ENCODE data around the gene PAF1. TPM values are rescaled to one million over a fixed set of nuclear protein-coding genes. Genes with fewer than 3 reads are reported as not detected.
"Not testable (repeated sequence)": the region's sequence is repeated elsewhere in the genome, so short reads cannot be mapped to it uniquely, and the experiment has no call there.

Gene PAF1
- total RNA-seq, 1 donor from 2014 or later = 34.5 TPM

GRCh38 chr19:39397360-39398296 lies 6.7 kb upstream of the PAF1 start:
- ATAC-seq = peak; percentile 85
- intact Hi-C loops (cut with DNase I) = loop anchor here (1.0 to 5.0 kb wide), 2 partner anchors 14 to 135 kb away; partner anchors contain the start of gene EID2B

DNA sequence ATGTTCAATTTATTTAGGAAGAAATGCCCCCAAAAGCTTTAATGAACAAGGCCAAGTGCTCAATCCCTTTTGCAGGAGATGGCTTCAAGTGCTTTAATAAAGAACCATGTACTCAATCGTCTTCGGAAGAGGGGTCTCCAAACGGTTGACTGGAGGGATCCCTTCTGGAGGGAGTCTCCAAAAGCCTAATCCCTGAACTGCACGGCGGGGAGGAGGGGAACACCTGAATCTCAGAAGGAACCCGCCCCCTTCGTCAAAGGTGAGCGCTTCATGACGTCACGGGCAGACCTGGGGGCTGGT lies 505 bp downstream of the PAF1 start:
- no peak for ATAC-seq
- DNase-seq (ENCODE audit: missing footprints) = no peak
- intact Hi-C loops (cut with DNase I) = loop anchor here (5.0 kb wide), 2 partner anchors 42 to 48 kb away; partner anchors contain the start of gene SAMD4B

More at GRCh38 chr19:39397360-39398296, 6.7 kb upstream of the PAF1 start:
- peak; percentile 96 for DNase-seq (ENCODE audit: missing footprints)

- intact Hi-C loops (cut with DNase I) = loop anchor here (5.0 kb wide), 2 partner anchors 42 to 48 kb away; partner anchors contain the start of gene SAMD4B
- no peak for DNase-seq (ENCODE audit: missing footprints)
Measured at GRCh38 chr19:39389631-39390414, 1.1 kb downstream of the PAF1 start.

DNA sequence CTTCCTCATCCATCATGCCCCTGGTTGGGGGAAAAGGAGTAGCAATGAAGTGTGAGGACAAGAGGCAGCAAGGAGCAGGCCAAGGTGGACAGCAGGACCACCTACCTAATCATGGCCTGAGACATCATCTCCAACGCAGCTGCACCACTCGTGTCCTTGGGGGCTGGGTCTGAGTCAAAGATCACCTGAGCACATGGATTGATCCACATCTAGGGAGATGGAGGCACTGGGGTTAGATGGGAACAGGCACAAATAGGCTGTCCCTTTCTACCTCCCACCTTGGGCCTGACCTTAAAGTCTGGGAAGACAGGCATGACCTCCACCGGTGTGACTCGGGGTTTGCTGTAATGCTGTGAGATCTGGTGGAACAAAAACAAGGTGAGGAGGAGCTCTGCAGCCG lies 2.2 kb downstream of the PAF1 start:
- ATAC-seq = no peak
- no peak for DNase-seq (ENCODE audit: missing footprints)
- intact Hi-C loops (cut with DNase I) = no loop called here

More at GRCh38 chr19:39389631-39390414, 1.1 kb downstream of the PAF1 start:
- no peak for ATAC-seq

- ATAC-seq = no peak
- DNase-seq (ENCODE audit: missing footprints) = peak; percentile 59
- intact Hi-C loops (cut with DNase I) = no loop called here
Measured at GRCh38 chr19:39386557-39386956, 4.3 kb downstream of the PAF1 start.

DNA sequence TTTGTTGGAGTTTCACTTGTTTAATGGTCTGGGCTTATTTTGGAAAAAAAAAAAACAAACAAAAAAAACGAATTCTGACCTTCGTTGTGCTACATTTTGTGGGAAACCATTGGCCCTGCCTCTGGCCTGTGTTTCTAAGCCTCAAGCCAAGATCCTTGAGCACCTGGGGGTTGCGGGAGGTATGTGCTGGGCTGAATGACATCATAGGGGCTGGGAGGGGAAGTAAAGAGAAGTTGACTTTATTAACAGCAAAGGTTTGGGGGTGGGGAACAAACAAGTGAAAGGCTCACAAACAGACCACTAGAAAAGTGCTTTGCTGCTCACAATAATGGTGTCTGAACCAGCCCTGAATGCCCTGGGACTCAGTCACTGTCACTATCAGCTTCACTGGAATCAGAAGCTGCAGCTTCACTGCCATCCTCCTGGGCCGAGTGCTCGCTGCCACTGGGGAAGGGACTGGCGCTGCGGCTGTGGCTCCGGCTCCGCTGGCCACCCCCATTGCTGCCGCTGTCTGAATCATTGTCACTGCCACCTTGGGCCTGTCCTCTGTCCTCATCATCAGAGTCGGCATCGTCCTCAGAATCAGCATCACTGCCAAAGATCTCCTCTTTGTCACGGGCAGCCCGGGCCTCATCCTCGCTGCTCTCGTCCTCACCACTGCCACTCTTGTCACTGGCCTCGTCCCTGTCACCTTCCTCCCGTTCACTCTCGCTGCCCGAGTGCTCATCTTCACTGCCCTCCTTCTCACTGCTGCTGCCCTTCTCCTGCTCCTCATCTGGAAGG lies 5.1 kb downstream of the PAF1 start:
- intact Hi-C loops (cut with DNase I) = loop anchor here (2.0 kb wide), 1 partner anchor 35 kb away; no protein-coding TSS in a partner anchor
- ATAC-seq (no peak), DNase-seq (ENCODE audit: missing footprints) (peak; percentile 9)

- intact Hi-C loops (cut with DNase I) = loop anchor here (2.0 kb wide), 1 partner anchor 34 kb away; no protein-coding TSS in a partner anchor
- DNase-seq (ENCODE audit: missing footprints) (no peak), ATAC-seq (peak; percentile 17)
Measured at GRCh38 chr19:39384839-39385568, 5.9 kb downstream of the PAF1 start.

GRCh38 chr19:39382991-39383828 lies 7.7 kb downstream of the PAF1 start:
- DNase-seq (ENCODE audit: missing footprints) = peak; percentile 31
- intact Hi-C loops (cut with DNase I) = no loop called here
- no peak for ATAC-seq

- intact Hi-C loops (cut with DNase I) = no loop called here
- DNase-seq (ENCODE audit: missing footprints) (no peak), ATAC-seq (no peak)
Measured at GRCh38 chr19:39381910-39382611, 8.8 kb downstream of the PAF1 start.

GRCh38 chr19:39380521-39381502 lies 10.1 kb downstream of the PAF1 start:
- intact Hi-C loops (cut with DNase I) = no loop called here
- DNase-seq (ENCODE audit: missing footprints) (no peak), ATAC-seq (no peak)

DNA sequence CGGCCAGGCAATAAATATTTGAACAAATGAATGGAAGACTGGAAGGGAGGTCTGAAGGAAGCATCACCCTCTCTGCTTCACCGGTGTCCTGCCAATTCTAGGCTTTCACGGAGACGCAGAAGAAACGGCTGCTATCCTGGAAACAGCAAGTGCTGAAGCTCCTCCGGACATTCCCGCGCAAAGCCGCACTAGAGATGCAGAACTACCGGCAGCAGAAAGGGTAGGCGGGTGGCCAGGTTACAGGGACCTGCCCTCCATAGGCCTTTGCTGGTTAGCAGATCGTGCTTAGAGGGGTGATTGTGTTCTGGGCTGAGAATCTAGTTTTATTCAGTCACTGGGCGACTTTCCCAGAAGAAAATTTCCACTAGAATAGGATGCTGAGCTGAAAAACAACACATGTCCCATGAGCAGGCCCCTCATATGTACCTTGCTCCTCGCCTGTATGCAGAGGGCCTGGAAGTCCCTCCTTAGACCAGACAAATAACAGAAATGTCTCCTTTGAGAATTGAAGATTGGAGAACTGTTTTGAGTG lies 11.0 kb downstream of the PAF1 start:
- intact Hi-C loops (cut with DNase I) = no loop called here
- DNase-seq (ENCODE audit: missing footprints) = no peak
- no peak for ATAC-seq

- intact Hi-C loops (cut with DNase I); ATAC-seq; DNase-seq (ENCODE audit: missing footprints): not testable (repeated sequence)
Measured at GRCh38 chr19:39379366-39379765, 11.5 kb downstream of the PAF1 start.

- intact Hi-C loops (cut with DNase I) = no loop called here
- ATAC-seq = no peak
- no peak for DNase-seq (ENCODE audit: missing footprints)
Measured at GRCh38 chr19:39377373-39378362, 13.2 kb downstream of the PAF1 start.

DNA sequence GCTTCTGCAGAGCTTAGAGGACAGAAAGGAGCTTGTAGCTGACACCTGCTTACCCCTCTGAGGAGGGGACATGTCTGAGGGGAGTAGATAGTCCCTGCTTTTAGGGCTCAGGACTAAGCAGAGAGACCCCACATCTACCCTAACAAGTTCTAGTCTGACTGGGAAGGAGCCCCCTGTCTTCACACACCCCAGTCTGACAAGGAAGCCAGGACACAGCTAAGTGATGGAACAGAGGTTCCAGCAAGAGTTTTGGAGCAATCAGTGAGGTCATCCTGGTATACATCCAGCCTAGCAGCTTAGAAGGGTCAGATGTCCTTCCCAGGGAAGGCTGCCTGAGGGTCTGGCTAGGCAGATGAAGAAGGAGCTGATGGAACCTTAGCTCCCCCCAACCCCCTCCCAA lies 15.0 kb downstream of the PAF1 start:
- DNase-seq (ENCODE audit: missing footprints) = no peak
- ATAC-seq = no peak
- intact Hi-C loops (cut with DNase I) = no loop called here
